GM12872 (cell line): ENCODE measurements around the gene ZNF827.

Experiments
- TF ChIP-seq, protein P1 (sequence below): IDR thresholded peaks from 3 replicates; pipeline ENCODE4 v1.5.1; 2011; ENCODE audit warnings: low read depth, mild to moderate bottlenecking, low read length, moderate library complexity; ENCODE audit not compliant: insufficient read depth

Gene ZNF827

DNA sequence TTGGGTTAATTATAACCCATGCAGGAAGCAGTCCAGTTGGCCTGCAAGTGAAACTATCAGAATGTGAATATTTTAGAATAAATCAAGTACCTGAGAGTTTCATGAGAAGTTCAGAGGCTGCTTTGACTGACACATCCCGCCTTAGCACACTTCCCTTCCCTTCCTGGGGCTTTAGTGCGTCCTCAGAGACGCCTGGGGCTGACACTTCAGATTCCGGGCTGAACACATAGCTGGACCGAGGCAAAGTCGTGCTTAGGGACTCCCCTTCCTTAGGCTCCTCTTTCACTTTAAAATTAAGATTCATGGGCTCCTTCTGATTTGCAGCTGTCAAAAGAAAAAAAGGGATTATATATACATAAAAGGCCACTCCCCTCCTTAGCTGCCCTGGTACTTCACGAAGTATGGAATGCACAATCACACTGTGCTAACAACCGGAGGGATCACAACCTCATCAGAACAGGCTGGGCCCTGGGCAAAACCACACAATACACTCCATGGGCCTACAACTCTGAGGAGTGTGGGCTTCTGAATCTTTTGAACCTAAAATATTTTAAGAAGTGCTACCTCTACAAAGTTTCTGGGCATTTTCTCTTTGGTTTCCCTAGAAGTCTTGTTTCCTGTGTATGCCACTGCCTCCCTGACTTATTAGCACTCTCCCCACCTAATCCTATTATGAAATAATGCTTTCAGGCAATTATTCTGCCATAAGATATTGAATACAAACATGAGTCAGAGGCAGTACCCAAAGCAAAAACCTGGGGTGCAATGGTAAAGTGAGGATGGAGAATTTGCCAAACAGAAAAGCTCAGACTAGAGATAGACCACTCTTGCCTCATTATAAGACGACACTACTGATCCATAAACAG lies 68.2 kb downstream of the ZNF827 start:
- TF ChIP-seq, protein P1, sequence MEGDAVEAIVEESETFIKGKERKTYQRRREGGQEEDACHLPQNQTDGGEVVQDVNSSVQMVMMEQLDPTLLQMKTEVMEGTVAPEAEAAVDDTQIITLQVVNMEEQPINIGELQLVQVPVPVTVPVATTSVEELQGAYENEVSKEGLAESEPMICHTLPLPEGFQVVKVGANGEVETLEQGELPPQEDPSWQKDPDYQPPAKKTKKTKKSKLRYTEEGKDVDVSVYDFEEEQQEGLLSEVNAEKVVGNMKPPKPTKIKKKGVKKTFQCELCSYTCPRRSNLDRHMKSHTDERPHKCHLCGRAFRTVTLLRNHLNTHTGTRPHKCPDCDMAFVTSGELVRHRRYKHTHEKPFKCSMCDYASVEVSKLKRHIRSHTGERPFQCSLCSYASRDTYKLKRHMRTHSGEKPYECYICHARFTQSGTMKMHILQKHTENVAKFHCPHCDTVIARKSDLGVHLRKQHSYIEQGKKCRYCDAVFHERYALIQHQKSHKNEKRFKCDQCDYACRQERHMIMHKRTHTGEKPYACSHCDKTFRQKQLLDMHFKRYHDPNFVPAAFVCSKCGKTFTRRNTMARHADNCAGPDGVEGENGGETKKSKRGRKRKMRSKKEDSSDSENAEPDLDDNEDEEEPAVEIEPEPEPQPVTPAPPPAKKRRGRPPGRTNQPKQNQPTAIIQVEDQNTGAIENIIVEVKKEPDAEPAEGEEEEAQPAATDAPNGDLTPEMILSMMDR = no peak

- TF ChIP-seq, protein P1 = peak; percentile 6; the same call in 1 of the 3 replicates
These were observed 69.8 kb downstream of the ZNF827 start for GRCh38 chr4:145868637-145869409.

DNA sequence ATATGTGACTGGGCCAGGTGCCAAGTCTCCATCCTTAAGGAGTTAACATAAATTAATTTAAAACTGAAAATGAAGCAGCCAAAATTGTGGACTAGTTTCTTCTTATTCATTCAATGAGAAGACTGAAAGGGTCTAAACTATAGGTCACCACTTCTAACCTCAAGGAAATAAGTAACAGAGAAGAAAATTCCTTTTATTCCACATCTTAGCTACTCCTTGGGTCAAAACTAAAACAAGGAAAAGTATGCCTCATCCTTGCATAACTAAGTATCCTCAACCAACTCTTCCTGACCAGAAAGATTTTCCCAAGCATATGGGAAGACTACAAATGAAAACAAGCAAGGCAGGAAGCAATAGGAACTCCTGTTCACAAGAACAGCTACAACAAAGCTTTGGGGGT lies 71.2 kb downstream of the ZNF827 start:
- TF ChIP-seq, protein P1 = no peak

GRCh38 chr4:145866991-145867390 lies 71.6 kb downstream of the ZNF827 start:
- TF ChIP-seq, protein P1 = no peak

DNA sequence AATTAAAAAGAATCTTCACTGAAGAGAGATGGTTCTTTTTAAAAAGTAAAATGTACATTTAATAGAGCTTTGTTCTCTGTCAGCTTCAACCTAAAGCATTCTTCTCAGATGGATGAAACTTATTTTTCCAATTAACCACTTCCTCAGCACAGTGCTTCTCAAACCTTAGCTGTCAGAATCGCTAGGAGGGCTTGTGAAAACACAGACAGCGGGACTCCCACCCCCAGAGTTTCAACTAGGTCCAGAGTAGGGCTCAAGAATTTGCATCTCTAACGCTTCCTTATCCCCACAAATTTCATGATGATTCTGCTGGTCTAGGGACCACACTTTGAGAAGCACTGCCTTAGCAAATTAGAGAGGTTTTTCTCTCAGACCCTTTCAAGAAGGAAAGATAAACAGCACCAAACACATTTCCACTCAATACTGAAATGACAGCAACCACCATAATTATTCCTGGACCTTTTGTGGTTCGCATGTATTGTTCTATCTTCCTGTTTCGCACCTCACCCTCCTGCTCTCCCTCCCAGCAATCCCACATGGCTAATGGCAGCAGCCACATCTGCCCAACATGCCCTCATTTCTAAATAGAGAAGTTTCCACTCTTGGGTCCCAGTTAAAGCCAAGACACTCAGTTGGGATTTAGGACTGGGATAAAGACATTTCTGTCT lies 73.2 kb downstream of the ZNF827 start:
- TF ChIP-seq, protein P1 = no peak

DNA sequence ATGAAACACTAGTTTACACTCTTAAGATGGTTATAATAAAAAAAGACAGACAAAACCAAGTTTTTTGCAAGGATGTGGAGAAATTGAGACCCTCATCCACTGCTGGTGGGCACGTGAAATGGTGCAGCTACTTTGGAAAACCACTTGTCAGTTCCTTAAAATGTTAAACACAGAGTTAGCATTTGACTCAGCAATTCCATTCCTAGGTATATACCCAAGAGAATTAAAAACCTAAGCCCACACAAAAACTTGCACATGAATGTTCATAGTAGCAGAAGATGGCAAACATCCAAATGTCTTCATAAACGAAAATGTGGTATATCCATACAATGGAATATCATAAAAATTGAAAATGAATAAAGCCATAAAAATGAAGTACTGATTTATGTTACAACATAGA lies 75.4 kb downstream of the ZNF827 start:
- TF ChIP-seq, protein P1 = no peak
